Prostate gland (tissue), 2 donors: ENCODE data around the gene BTAF1. TPM values are rescaled to one million over a fixed set of nuclear protein-coding genes. Genes with fewer than 3 reads are reported as not detected.
A peak's percentile ranks its signal among the peaks of the same experiment; 100 is the strongest.

Experiments used
- DNase-seq: peaks from one replicate; pipeline ENCODE4 v3.0.0-alpha.2; 2019; ENCODE audit warnings: low spot score
- H3K27ac ChIP-seq, 2 donors: fragments of 200-600 bp; sonication (generic); 2 replicates each; pipeline ENCODE4 v1.5.1; 2017 to 2019
- H3K27me3 ChIP-seq: fragments of 200-600 bp; sonication (generic); replicated peaks from 2 replicates; pipeline ENCODE4 v1.5.1; 2019; ENCODE audit not compliant: insufficient read depth
- H3K36me3 ChIP-seq, 2 donors: fragments of 200-600 bp; sonication (generic); 1 replicate in 1 of 2; 2 replicates in 1 of 2; pipeline versions ENCODE4 v1.5.1 to v1.8.1; 2017 to 2019
- H3K4me1 ChIP-seq: fragments of 200-600 bp; sonication (generic); replicated peaks from 2 replicates; pipeline ENCODE4 v1.5.1; 2019
- H3K4me3 ChIP-seq, 2 donors: fragments of 200-600 bp; sonication (generic); 2 replicates each; pipeline ENCODE4 v1.5.1; 2017 to 2019
- H3K9me3 ChIP-seq: fragments of 200-600 bp; sonication (generic); 2 replicates; pipeline ENCODE4 v1.5.1; 2017
- CTCF ChIP-seq, 4 experiments: fragments of 200-600 bp in 2 of 4; fragments of 450-650 bp in 2 of 4; sonication (generic) in 2 of 4; IDR thresholded peaks; 1 replicate in 3 of 4; 2 replicates in 1 of 4; pipeline ENCODE4 v1.5.1; 2016 to 2019; ENCODE audit warnings: antibody characterized with exemption in 4 of 4, mild to moderate bottlenecking in 2 of 4, moderate library complexity in 2 of 4
- POLR2A ChIP-seq: fragments of 450-650 bp; IDR thresholded peaks from one replicate; pipeline ENCODE4 v1.6.1; 2016; ENCODE audit warnings: antibody characterized with exemption, mild to moderate bottlenecking
- POLR2AphosphoS5 ChIP-seq: sonication (generic); formaldehyde crosslinking; IDR thresholded peaks from one replicate; pipeline ENCODE4 v1.6.1; 2017; ENCODE audit warnings: antibody characterized with exemption
- WGBS: methylation state at CpG from one replicate; pipeline ENCODE4 v1.1.5; 2018; 5-methylcytosine and 5-hydroxymethylcytosine counted together
- intact Hi-C: fragments of 100-400 bp; cut with DNase I; formaldehyde crosslinking; loops from one replicate; pipeline ENCODE4 v1.14.2; 2022
- total RNA-seq, 2 donors: library from RNA; depleted of rRNA; stranded (reverse); fragments of >200 nt; gene quantifications; one replicate each; pipeline ENCODE4 v1.1.0, GENCODE V29; 2016

BTAF1 gene
- total RNA-seq, 2 donors from 2014 or later = 31.2 to 43.2 TPM

- Histone ChIP-seq H3K4me3 (peak overlapping the region; percentile 74 to 76), H3K36me3 (no peaks in the 10 kb centered on the region), H3K9me3 (no peaks in the 10 kb centered on the region), H3K4me1 (no peaks in the 10 kb centered on the region), H3K27me3 (no peaks in the 10 kb centered on the region), H3K27ac (peak overlapping the region; percentile 35 to 50)
- 3% methylated on average over 18 of the region's 18 CpGs for WGBS
- intact Hi-C loops = no loop called here
- DNase-seq = no peak
- no peak for TF ChIP-seq CTCF (IDR thresholded peaks at IDR 0.05)
- TF ChIP-seq POLR2A = no peak
- no peak for TF ChIP-seq POLR2AphosphoS5
Measured at GRCh38 chr10:91907914-91908336, 15.6 kb upstream of the BTAF1 start.

- H3K4me1 ChIP-seq = no peaks in the 10 kb centered on the region
- peak; percentile 57 for DNase-seq
- intact Hi-C loops = no loop called here
- H3K27ac ChIP-seq = peak overlapping the region; percentile 35 to 50
- TF ChIP-seq POLR2A = no peak
- peak in 2 of 4 experiments; percentile 19 to 48 for TF ChIP-seq CTCF (IDR thresholded peaks at IDR 0.05)
- H3K27me3 ChIP-seq = no peaks in the 10 kb centered on the region
- WGBS = under 1% methylated on average over 66 of the region's 93 CpGs
- H3K36me3 ChIP-seq = no peaks in the 10 kb centered on the region
- H3K9me3 ChIP-seq = no peaks in the 10 kb centered on the region
- peak overlapping the region; percentile 74 to 76 for H3K4me3 ChIP-seq
Measured at GRCh38 chr10:91908337-91909116, 15.0 kb upstream of the BTAF1 start.

- intact Hi-C loops = no loop called here
- Histone ChIP-seq H3K9me3 (no peaks in the 10 kb centered on the region), H3K4me1 (no peaks in the 10 kb centered on the region), H3K36me3 (no peaks in the 10 kb centered on the region), H3K27me3 (no peaks in the 10 kb centered on the region), H3K4me3 (peak within 1 kb of the TSS; percentile 74 to 76), H3K27ac (peak within 1 kb of the TSS; percentile 35 to 50)
- TF ChIP-seq CTCF (IDR thresholded peaks at IDR 0.05) (no peak), POLR2AphosphoS5 (no peak), POLR2A (no peak)
- DNase-seq = no peak
- WGBS = under 1% methylated on average over 19 of the region's 19 CpGs
Measured at GRCh38 chr10:91909117-91909677, 14.4 kb upstream of the BTAF1 start, which contains the start of gene FGFBP3. Gene FGFBP3 (minus strand): TSS chr10:91909486. CDS start chr10:91908969, 517 bp downstream.

GRCh38 chr10:91910467-91910866 is 13.1 kb upstream of the BTAF1 start:
- Histone ChIP-seq H3K27me3 (no peaks in the 10 kb centered on the region), H3K27ac (no peak overlapping the region), H3K4me3 (no peak overlapping the region), H3K9me3 (no peaks in the 10 kb centered on the region), H3K4me1 (no peaks in the 10 kb centered on the region), H3K36me3 (no peaks in the 10 kb centered on the region)
- DNase-seq = no peak
- no peak for TF ChIP-seq CTCF (IDR thresholded peaks at IDR 0.05)
- no peak for TF ChIP-seq POLR2A
- TF ChIP-seq POLR2AphosphoS5 = no peak
- intact Hi-C loops = loop anchor here (5.0 to 10.0 kb wide), 2 partner anchors 153 to 276 kb away; partner anchors contain the start of gene PPP1R3C
- 93% methylated on average over 4 of the region's 4 CpGs for WGBS
